Liver (tissue), 3 donors: Measurements from ENCODE around the gene DGKQ.

Experiments
- ATF3 ChIP-seq: IDR thresholded peaks from 2 replicates; pipeline ENCODE4 v1.6.1; 2016; ENCODE audit warnings: antibody characterized with exemption
- SP1 ChIP-seq: IDR thresholded peaks from 2 replicates; pipeline ENCODE4 v1.6.1; 2018; ENCODE audit warnings: antibody characterized with exemption, mild to moderate bottlenecking
- TF ChIP-seq, protein P1 (sequence below): IDR thresholded peaks from 2 replicates; pipeline ENCODE4 v1.6.1; 2016; ENCODE audit warnings: antibody characterized with exemption
- TF ChIP-seq, protein P2 (sequence below): fragments of 150-350 bp; IDR thresholded peaks from 2 replicates; pipeline ENCODE4 v1.5.1; 2017; ENCODE audit warnings: improper control_type of control experiment, low read depth, low read length; ENCODE audit not compliant: missing input control
- TF ChIP-seq, protein P3 (sequence below): IDR thresholded peaks from 2 replicates; pipeline ENCODE4 v1.6.1; 2016; ENCODE audit warnings: antibody characterized with exemption
- donor health status: healthy.
- donor health status: healthy.

- TF ChIP-seq, protein P1, sequence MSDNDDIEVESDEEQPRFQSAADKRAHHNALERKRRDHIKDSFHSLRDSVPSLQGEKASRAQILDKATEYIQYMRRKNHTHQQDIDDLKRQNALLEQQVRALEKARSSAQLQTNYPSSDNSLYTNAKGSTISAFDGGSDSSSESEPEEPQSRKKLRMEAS, result no peak
- TF ChIP-seq SP1 (no peak), ATF3 (no peak)
- TF ChIP-seq, protein P2, sequence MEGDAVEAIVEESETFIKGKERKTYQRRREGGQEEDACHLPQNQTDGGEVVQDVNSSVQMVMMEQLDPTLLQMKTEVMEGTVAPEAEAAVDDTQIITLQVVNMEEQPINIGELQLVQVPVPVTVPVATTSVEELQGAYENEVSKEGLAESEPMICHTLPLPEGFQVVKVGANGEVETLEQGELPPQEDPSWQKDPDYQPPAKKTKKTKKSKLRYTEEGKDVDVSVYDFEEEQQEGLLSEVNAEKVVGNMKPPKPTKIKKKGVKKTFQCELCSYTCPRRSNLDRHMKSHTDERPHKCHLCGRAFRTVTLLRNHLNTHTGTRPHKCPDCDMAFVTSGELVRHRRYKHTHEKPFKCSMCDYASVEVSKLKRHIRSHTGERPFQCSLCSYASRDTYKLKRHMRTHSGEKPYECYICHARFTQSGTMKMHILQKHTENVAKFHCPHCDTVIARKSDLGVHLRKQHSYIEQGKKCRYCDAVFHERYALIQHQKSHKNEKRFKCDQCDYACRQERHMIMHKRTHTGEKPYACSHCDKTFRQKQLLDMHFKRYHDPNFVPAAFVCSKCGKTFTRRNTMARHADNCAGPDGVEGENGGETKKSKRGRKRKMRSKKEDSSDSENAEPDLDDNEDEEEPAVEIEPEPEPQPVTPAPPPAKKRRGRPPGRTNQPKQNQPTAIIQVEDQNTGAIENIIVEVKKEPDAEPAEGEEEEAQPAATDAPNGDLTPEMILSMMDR, result no peak
- TF ChIP-seq, protein P3, sequence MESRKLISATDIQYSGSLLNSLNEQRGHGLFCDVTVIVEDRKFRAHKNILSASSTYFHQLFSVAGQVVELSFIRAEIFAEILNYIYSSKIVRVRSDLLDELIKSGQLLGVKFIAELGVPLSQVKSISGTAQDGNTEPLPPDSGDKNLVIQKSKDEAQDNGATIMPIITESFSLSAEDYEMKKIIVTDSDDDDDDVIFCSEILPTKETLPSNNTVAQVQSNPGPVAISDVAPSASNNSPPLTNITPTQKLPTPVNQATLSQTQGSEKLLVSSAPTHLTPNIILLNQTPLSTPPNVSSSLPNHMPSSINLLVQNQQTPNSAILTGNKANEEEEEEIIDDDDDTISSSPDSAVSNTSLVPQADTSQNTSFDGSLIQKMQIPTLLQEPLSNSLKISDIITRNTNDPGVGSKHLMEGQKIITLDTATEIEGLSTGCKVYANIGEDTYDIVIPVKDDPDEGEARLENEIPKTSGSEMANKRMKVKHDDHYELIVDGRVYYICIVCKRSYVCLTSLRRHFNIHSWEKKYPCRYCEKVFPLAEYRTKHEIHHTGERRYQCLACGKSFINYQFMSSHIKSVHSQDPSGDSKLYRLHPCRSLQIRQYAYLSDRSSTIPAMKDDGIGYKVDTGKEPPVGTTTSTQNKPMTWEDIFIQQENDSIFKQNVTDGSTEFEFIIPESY, result no peak
Measured at GRCh38 chr4:1014291-1015167, 41.2 kb upstream of the DGKQ start.
